HG02642 (cell line): Measurements from ENCODE around the gene EHD1.

ENCODE experiments used
- ATAC-seq: cut with Tn5 transposase; IDR thresholded peaks from one replicate; pipeline ENCODE4 v1.9.1; 2021; ENCODE audit warnings: mild to moderate bottlenecking; ENCODE audit not compliant: unreplicated experiment, poor library complexity

Gene EHD1

GRCh38 chr11:64875369-64876228 is 2.8 kb downstream of the EHD1 start:
- ATAC-seq, result no peak

GRCh38 chr11:64874308-64875240 is 3.8 kb downstream of the EHD1 start:
- no peak for ATAC-seq

GRCh38 chr11:64872790-64873488 is 5.5 kb downstream of the EHD1 start:
- ATAC-seq, result no peak

GRCh38 chr11:64871492-64871891 is 6.9 kb downstream of the EHD1 start:
- no peak for ATAC-seq

- no peak for ATAC-seq
These were observed 7.4 kb downstream of the EHD1 start for GRCh38 chr11:64870893-64871466.

GRCh38 chr11:64870176-64870892 is 8.1 kb downstream of the EHD1 start:
- ATAC-seq, result no peak

- ATAC-seq, result no peak
These were observed 8.7 kb downstream of the EHD1 start for GRCh38 chr11:64869571-64870175.

- ATAC-seq, result no peak
These were observed 9.4 kb downstream of the EHD1 start for GRCh38 chr11:64868904-64869570.

- no peak for ATAC-seq
These were observed 10.5 kb downstream of the EHD1 start for GRCh38 chr11:64867748-64868462.

- no peak for ATAC-seq
These were observed 12.3 kb downstream of the EHD1 start for GRCh38 chr11:64866173-64866491.

GRCh38 chr11:64865286-64866172 is 12.9 kb downstream of the EHD1 start:
- peak; percentile 47 for ATAC-seq

GRCh38 chr11:64864473-64865285 is 13.7 kb downstream of the EHD1 start:
- ATAC-seq, result peak; percentile 28

GRCh38 chr11:64864135-64864472 is 14.3 kb downstream of the EHD1 start:
- ATAC-seq, result no peak

- no peak for ATAC-seq
These were observed 14.9 kb downstream of the EHD1 start for GRCh38 chr11:64863391-64864060.

- ATAC-seq, result no peak
These were observed 15.4 kb downstream of the EHD1 start for GRCh38 chr11:64862987-64863390.
